AG09319 (cell line): ENCODE data around the gene AGAP1.

Experiments
- DNase-seq: peaks from one replicate; pipeline ENCODE4 v3.0.0-alpha.2; 2010; ENCODE audit warnings: low read depth; ENCODE audit errors: extremely low read depth
- TF ChIP-seq, protein P1 (sequence below): IDR thresholded peaks from 2 replicates; pipeline ENCODE4 v1.5.1; 2011; ENCODE audit warnings: low read depth, mild to moderate bottlenecking, inconsistent platforms, low read length, moderate library complexity

AGAP1 gene

DNA sequence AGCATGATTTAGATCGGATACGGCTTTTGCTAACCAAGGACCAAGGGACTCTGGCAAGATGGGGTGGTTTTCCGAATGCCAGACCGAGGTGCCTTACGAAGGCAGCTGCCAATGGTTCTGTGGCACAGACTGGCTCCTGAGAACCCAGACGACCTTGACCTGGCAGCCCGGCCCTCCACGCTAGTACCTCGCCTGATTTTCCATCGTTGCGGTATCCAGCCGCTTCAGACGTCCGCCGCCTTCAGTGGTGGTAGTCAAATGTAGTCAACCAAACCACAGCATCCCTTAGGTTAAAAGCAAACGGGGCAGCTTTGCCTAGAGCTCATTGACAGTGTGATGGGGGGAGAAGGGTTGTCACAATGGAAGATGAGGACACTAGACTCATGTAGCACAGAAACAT lies 631.7 kb downstream of the AGAP1 start:
- no peak for DNase-seq
- TF ChIP-seq, protein P1, sequence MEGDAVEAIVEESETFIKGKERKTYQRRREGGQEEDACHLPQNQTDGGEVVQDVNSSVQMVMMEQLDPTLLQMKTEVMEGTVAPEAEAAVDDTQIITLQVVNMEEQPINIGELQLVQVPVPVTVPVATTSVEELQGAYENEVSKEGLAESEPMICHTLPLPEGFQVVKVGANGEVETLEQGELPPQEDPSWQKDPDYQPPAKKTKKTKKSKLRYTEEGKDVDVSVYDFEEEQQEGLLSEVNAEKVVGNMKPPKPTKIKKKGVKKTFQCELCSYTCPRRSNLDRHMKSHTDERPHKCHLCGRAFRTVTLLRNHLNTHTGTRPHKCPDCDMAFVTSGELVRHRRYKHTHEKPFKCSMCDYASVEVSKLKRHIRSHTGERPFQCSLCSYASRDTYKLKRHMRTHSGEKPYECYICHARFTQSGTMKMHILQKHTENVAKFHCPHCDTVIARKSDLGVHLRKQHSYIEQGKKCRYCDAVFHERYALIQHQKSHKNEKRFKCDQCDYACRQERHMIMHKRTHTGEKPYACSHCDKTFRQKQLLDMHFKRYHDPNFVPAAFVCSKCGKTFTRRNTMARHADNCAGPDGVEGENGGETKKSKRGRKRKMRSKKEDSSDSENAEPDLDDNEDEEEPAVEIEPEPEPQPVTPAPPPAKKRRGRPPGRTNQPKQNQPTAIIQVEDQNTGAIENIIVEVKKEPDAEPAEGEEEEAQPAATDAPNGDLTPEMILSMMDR = no peak

DNA sequence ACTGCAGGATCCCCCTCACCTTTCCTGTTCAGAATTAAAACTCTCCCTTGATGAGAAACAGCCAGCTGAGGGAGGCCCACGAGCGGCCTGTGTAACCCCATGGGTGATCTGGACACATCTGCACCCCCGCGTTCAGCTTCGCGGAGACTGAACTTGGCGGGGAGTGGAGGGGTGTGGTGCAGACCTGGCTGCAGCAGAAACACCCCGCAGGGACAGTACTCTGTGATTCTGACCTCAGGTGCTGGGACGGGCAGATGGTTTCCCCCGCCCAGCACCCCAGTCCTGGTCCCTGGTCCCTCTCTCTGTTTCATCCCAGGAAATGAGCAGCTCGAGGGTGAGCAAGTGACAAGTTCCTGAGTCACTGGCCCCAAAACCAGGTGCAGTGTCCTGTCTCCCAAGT lies 633.2 kb downstream of the AGAP1 start:
- TF ChIP-seq, protein P1 = no peak

DNA sequence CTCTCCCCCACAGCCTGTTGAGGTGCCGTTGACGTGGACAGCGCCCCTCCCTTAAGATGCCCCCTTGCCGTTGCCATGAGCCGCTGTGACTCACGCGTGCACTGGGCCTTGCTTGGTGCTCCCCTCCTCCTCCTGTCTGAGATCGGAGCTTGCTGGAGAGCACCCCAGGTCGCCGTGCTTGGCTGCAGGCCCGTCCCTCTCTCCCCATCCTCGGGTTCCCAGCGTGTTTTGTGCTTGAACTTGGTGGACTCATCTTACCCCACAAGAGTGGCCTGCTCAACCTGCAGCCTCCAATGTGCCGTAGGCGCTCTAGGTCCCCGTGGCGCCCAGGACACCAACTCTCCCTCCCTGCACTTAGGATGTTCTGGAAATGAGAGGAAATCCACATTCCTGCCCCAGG lies 634.5 kb downstream of the AGAP1 start:
- TF ChIP-seq, protein P1 = no peak
- no peak for DNase-seq

More for the DNA sequence above, 633.2 kb downstream of the AGAP1 start:
- no peak for DNase-seq

DNA sequence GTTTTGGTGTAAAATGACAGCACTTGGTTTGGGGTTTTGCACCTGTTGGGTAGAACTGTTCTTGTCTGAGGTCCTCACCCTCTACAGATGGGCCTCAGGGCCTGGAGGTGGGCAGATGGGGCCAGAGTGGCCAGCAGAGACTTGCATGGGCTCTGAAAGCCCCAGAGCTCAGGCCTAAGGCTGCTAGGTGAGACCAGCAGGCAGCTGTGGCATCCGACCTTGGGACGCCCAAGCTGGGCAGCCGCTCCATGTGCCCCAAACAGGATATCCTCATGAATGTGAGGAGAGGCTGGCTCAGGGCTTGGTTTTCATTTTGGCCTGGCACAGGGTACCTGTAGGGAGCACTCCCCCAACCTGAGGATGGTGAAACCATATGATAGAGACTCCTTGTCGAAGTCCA lies 636.1 kb downstream of the AGAP1 start:
- DNase-seq = no peak

DNA sequence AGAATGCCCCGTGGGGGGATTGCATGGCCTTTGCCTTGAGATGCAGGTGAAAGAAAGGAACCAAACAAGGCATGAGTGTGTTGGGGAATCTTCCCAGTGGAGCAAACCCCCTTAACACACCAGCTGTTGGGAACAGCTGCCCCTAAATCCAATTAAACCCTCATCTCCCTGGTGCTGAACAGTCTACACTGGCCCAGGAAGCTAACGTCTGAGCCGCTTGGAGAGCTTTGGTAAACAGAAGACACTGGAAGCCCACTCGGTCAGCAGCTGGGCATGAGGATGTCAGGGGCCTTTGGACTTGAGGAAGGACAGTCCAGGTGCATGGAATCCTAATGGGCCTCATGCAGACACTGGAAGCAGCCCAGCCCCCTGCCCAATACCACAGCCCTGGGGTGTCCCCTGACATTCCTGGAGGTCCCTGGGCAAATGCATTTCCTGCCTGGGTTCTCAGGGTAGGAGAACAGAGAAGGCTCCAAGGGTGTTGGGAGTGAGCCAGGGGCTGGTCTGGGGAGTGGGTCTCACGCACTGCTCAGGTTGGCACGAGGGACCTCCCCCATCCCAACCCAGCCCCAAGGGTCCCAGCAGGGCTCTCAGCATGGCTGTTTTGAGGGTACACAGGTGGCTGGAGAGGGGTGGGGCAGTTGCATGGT lies 636.6 kb downstream of the AGAP1 start:
- TF ChIP-seq, protein P1 = no peak
- DNase-seq = no peak

More for the DNA sequence above, 636.1 kb downstream of the AGAP1 start:
- TF ChIP-seq, protein P1 = no peak

DNA sequence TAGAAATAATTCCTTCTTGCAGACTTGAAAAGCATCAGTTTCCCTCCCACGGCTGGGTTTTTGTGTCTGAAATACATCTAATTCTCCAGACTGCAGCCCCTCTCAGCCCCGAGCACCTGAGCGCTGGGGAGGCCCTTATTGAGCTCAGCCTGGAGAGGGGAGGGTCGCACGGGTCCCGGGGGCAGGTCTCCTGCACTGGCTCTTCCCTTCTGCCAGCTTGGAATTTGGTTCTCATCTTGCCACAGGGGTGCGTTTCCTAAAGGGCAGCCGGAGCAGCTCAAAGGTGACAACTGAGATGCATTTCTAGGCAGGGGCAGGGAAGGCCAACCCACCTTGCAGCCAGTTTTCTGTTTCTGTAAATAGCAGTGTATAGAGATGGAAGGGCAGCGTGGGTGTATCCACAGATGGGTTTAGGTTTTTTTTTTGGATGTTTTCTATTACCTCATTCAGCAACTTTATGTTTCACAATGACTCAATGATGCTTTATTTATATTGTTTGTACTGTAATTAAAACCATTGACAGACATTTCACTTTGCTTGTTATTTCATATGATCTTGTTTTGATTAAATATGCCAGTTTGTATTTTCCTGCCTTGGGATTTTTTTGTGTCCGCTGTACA lies 637.3 kb downstream of the AGAP1 start:
- TF ChIP-seq, protein P1 = no peak
- DNase-seq = no peak

DNA sequence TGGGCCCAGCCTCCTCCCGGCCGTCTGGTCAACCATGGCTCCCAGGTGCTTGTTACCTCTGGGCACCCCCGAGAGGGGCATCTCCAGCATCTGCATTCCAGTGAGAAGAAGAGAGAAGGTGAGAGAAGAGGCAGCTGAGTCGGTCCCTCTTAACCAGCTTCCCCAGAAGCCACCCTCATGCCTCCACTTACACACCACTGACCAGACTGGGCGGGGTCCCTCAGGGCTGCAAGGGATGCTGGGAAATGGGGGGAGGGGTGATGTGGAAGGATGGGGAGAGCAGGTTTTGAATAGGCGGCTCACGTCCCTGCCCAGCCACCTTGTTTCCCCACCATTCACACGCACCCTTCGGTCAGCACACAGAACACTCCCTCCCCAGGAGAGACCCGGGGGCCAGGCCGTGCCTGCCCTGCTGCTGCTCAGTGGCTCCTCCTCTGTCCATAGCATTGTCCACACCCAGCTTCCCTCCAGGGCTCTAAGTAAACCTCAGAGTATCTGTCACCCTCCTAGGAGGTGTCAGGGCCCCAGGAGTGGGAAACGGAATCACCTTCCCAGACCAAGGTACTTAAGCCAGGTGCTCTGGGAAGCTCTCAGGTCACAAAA lies 639.7 kb downstream of the AGAP1 start:
- no peak for DNase-seq
- TF ChIP-seq, protein P1 = no peak
